Measurements from ENCODE around the gene RNF5. TPM values are rescaled to one million over a fixed set of nuclear protein-coding genes. Genes with fewer than 3 reads are reported as not detected.
A peak's percentile ranks its signal among the peaks of the same experiment; 100 is the strongest.

Gene RNF5
- total and polyA plus RNA-seq, 9 of the 15 experiments (the other 6 are each of a cell fraction or from before 2014, with no cell fraction given) = 62.2 to 245 (median 129) TPM

DNA sequence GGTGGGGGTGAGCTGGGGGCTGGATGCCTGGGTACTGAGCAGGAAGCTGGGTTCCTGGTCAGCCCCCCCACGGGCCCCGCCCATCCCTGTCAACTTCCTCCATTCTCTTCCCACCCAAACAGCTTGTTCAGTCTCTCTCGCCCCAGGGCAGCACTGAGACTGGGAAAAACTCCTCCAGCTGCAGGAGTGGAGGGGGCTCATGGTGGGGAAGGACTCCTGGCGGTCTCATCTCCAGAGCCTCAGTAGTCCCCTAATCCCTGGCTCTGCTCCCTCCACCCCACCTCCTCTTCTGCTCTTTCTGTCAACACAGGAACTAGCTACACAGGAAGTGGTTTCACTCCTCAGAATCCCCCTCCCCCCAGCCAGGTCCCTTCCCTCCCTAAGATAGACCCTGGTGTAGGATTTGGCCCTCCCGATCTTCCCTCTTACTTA is 14.4 kb downstream of the RNF5 start, which contains the start of gene GPSM3 (continued):
- TF ChIP-seq CHD2 (IDR thresholded peaks at IDR 0.05; ENCODE audit: low read depth, low read length) = no peak
- no peak for TF ChIP-seq TCFL5 (CRISPR knock-in tag; conservative IDR thresholded peaks at IDR 0.05)
- TF ChIP-seq ZNF764 (CRISPR knock-in tag; IDR thresholded peaks at IDR 0.05; ENCODE audit: low read depth) = no peak
- TF ChIP-seq THAP7 (CRISPR knock-in tag; IDR thresholded peaks at IDR 0.05) = no peak
- no peak for TF ChIP-seq RAD51 (IDR thresholded peaks at IDR 0.05; ENCODE audit: borderline replicate concordance, low read depth)
- no peak for TF ChIP-seq ZNF778 (CRISPR knock-in tag; IDR thresholded peaks at IDR 0.05)
- no peak for TF ChIP-seq ZNF224 (CRISPR knock-in tag; IDR thresholded peaks at IDR 0.05)
- TF ChIP-seq FOXP4 (CRISPR knock-in tag; IDR thresholded peaks at IDR 0.05; ENCODE audit: borderline replicate concordance) = no peak
- peak; percentile 24; the same call in 1 of the 2 replicates for TF ChIP-seq CTBP1 (IDR thresholded peaks at IDR 0.05; ENCODE audit: borderline replicate concordance)
- TF ChIP-seq SMAD3 (CRISPR knock-in tag; conservative IDR thresholded peaks at IDR 0.05) = no peak
- peak in 1 of 2 experiments; percentile 80; a peak in 2 of 4 replicates for TF ChIP-seq FOXA3 (CRISPR knock-in tag; conservative IDR thresholded peaks at IDR 0.05 in 1 of 2, IDR thresholded peaks at IDR 0.05 in 1 of 2)
- TF ChIP-seq, protein P1, sequence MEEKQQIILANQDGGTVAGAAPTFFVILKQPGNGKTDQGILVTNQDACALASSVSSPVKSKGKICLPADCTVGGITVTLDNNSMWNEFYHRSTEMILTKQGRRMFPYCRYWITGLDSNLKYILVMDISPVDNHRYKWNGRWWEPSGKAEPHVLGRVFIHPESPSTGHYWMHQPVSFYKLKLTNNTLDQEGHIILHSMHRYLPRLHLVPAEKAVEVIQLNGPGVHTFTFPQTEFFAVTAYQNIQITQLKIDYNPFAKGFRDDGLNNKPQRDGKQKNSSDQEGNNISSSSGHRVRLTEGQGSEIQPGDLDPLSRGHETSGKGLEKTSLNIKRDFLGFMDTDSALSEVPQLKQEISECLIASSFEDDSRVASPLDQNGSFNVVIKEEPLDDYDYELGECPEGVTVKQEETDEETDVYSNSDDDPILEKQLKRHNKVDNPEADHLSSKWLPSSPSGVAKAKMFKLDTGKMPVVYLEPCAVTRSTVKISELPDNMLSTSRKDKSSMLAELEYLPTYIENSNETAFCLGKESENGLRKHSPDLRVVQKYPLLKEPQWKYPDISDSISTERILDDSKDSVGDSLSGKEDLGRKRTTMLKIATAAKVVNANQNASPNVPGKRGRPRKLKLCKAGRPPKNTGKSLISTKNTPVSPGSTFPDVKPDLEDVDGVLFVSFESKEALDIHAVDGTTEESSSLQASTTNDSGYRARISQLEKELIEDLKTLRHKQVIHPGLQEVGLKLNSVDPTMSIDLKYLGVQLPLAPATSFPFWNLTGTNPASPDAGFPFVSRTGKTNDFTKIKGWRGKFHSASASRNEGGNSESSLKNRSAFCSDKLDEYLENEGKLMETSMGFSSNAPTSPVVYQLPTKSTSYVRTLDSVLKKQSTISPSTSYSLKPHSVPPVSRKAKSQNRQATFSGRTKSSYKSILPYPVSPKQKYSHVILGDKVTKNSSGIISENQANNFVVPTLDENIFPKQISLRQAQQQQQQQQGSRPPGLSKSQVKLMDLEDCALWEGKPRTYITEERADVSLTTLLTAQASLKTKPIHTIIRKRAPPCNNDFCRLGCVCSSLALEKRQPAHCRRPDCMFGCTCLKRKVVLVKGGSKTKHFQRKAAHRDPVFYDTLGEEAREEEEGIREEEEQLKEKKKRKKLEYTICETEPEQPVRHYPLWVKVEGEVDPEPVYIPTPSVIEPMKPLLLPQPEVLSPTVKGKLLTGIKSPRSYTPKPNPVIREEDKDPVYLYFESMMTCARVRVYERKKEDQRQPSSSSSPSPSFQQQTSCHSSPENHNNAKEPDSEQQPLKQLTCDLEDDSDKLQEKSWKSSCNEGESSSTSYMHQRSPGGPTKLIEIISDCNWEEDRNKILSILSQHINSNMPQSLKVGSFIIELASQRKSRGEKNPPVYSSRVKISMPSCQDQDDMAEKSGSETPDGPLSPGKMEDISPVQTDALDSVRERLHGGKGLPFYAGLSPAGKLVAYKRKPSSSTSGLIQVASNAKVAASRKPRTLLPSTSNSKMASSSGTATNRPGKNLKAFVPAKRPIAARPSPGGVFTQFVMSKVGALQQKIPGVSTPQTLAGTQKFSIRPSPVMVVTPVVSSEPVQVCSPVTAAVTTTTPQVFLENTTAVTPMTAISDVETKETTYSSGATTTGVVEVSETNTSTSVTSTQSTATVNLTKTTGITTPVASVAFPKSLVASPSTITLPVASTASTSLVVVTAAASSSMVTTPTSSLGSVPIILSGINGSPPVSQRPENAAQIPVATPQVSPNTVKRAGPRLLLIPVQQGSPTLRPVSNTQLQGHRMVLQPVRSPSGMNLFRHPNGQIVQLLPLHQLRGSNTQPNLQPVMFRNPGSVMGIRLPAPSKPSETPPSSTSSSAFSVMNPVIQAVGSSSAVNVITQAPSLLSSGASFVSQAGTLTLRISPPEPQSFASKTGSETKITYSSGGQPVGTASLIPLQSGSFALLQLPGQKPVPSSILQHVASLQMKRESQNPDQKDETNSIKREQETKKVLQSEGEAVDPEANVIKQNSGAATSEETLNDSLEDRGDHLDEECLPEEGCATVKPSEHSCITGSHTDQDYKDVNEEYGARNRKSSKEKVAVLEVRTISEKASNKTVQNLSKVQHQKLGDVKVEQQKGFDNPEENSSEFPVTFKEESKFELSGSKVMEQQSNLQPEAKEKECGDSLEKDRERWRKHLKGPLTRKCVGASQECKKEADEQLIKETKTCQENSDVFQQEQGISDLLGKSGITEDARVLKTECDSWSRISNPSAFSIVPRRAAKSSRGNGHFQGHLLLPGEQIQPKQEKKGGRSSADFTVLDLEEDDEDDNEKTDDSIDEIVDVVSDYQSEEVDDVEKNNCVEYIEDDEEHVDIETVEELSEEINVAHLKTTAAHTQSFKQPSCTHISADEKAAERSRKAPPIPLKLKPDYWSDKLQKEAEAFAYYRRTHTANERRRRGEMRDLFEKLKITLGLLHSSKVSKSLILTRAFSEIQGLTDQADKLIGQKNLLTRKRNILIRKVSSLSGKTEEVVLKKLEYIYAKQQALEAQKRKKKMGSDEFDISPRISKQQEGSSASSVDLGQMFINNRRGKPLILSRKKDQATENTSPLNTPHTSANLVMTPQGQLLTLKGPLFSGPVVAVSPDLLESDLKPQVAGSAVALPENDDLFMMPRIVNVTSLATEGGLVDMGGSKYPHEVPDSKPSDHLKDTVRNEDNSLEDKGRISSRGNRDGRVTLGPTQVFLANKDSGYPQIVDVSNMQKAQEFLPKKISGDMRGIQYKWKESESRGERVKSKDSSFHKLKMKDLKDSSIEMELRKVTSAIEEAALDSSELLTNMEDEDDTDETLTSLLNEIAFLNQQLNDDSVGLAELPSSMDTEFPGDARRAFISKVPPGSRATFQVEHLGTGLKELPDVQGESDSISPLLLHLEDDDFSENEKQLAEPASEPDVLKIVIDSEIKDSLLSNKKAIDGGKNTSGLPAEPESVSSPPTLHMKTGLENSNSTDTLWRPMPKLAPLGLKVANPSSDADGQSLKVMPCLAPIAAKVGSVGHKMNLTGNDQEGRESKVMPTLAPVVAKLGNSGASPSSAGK (IDR thresholded peaks at IDR 0.05) = no peak
- TF ChIP-seq ELK1 (CRISPR knock-in tag; IDR thresholded peaks at IDR 0.05) = no peak
- TF ChIP-seq ZNF431 (CRISPR knock-in tag; IDR thresholded peaks at IDR 0.05) = no peak

Measured in K562 (cell line).